ENCODE data around the gene HIRA.
"Not testable (repeated sequence)": the region's sequence is repeated elsewhere in the genome, so short reads cannot be mapped to it uniquely, and the experiment has no call there.

HIRA gene

DNA sequence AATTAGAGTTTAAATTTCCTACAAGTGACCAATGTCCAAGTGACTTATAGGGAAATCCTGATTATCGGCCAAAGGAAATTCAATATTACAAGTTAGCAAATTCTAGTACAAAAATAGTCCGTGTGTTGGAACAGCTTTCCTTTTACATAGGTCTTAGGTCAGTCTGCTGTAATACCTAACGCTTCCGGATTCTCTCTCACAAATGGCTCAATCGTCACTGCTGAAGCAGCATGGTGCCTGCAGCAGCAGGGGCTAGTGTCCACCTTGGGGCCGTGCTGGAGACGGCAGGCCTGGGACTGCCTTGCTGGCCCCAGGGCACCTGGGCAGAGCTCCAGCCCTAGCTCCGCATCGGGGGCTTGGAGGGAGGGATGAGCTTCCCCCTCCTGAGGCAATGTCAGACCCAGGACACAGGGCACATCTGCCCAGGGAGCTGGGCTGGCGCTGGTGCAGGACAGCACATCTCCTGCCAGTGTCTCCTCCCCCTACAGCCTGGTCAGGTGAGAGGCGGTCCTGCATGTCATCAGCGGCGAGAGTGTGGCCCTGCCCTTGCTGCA, 100.6 kb downstream of the HIRA start:
- DNase-seq (ENCODE audit: low read depth in 1 of 2, low spot score in 1 of 2) = no peak

DNA sequence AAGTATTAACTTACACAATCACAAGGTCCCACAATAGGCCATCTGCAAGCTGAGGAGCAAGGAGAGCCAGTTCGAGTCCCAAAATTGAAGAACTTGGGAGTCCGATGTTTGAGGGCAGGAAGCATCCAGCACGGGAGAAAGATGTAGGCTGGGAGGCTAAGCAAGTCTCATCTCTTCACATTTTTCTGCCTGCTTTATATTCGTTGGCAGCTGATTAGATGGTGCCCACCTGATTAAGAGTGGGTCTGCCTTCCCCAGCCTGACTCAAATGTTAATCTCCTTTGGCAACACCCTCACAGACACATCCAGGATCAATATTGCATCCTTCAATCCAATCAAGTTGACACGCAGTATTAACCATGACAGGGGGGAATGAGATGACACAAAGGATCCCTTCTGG, 101.3 kb downstream of the HIRA start:
- DNase-seq (ENCODE audit: low read depth in 1 of 2, low spot score in 1 of 2) = not testable (repeated sequence)

DNA sequence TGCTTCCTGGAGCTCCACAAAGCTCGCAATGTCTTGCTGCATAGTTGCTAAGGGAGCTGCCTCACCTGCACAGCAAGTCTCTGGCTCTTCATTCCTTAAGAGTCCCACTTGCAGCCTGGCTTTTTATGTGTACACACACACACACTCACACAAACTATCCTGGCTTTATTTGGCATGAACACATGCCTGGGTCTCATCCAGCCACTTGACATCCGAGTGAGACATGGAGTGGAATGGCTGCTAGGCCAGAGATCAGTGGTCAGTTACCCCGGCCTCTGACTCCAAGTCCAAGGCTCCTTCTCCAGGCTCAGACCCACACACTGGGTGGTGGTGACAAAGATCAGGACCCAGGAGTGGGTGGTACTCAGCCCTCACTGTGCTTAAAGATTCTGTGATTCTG, 102.1 kb downstream of the HIRA start:
- no peak for DNase-seq (ENCODE audit: low read depth in 1 of 2, low spot score in 1 of 2)

DNA sequence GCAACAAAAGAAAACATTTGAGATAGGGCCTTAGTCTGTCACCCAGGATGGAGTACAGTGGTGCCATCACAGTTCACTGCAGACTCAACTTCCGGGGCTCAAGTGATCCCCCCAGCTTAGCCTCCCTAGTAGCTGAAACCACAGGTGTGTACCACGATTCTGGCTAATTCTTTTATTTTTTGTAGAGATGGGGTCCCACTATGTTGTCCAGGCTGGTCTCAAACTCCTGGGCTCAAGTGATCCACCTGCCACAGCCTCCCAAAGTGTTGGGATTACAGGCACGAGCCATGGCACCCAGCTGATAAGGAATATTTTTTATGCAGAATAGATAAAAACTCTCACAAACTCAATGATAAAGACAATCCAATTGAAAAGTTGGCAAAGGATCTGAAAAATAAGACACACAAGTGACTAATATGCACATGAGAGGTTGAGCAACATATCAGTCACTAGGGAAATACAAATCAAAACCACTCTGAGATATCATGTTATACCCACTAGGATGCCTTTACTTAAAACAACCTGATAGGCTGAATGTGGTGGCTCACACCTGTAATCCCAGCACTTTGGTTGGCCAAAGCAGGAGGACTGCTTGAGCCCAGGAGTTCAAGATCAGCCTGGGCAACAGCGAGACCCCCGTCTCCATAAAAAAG, 106.1 kb downstream of the HIRA start:
- DNase-seq (ENCODE audit: low read depth in 1 of 2, low spot score in 1 of 2) = no peak

DNA sequence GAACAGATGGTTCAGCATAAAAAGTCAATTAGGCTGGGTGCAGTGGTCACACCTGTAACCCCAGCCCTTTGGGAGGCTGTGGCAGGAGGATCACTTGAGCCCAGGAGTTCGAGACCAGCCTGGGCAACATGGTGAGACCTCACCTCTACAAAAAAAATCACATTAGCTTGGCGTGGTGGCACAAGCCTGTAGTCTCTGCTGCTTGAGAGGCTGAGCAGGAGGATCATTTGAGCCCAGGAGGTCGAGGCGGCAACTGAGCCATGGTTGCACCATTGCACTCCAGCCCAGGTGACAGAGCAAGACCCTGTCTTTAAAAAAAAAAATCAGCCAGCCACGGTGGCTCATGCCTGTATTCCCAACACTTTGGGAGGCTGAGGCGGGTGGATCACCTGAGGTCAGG, 108.1 kb downstream of the HIRA start:
- not testable (repeated sequence) for DNase-seq (ENCODE audit: low read depth in 1 of 2, low spot score in 1 of 2)

DNA sequence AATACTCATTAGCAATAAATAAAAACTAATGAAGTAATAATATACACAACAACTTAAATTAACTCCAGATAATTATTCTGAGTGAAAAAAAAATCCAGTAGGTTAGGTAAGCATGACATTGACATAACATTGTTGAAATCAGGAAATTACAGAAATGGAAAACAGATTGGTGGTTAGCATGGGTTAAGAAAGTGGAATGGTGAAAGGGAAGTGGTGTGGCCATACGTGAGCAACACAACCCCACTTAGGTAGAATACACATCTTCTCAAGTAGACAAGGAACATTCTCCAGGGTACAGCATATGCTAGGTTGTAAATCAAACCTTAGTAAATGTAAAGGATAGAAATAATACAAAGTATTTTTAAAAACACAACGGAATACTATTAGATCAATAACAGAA, 109.8 kb downstream of the HIRA start:
- DNase-seq (ENCODE audit: low read depth in 1 of 2, low spot score in 1 of 2) = no peak

DNA sequence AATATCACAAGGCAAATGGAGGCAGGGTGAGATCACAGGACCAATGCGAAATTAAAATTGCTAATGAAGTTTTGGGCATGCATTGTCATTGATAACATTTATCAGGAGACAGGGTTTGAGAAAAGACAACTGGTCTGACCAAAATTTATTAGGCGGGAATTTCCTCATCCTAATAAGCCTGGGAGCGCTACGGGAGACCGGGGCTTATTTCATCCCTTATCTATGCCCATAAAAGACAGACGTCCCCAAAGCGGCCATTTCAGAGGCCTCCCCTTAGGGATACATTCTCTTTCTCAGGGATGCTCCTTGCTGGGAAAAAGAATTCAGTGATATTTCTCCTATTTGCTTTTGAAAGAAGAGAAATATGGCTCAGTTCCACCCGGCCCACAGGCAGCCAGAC, 111.4 kb downstream of the HIRA start:
- not testable (repeated sequence) for DNase-seq (ENCODE audit: low read depth in 1 of 2, low spot score in 1 of 2)

DNA sequence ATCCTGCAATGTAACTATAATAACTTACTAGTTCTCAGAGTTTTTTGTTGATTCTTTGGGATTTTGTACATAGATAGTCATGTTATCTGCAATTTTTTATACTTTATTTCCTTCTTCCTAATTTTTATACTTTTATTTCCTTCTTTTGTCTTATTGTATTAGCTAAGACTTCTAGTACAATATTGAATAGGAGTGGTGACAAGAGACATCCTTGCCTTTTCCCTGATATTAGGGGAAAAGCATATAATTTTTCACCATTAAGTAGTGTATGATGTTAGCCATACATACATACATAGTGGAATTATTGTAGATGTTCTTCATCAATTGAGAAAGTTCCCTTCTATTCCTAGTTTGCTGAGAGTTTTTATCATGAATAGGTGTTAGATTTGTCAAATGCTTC, 112.3 kb downstream of the HIRA start:
- no peak for DNase-seq (ENCODE audit: low read depth in 1 of 2, low spot score in 1 of 2)

DNA sequence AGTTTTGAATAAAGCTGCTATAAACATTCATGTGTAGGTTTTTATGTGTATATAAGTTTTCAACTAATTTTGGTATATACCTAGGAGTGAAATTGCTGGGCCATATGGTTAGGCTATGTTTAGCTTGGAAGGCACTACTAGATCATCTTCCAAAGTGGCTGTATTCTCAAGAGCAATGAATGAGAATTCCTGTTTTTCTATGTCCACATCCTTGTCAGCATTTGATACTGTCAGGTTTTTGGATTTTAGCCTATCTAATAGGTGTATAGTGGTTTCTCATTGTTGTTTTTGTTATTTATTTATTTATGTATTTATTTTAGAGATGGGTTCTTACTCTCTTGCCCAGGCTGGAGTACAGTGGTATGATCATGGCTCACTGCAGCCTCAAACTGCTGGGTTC, 113.7 kb downstream of the HIRA start:
- no peak for DNase-seq (ENCODE audit: low read depth in 1 of 2, low spot score in 1 of 2)

DNA sequence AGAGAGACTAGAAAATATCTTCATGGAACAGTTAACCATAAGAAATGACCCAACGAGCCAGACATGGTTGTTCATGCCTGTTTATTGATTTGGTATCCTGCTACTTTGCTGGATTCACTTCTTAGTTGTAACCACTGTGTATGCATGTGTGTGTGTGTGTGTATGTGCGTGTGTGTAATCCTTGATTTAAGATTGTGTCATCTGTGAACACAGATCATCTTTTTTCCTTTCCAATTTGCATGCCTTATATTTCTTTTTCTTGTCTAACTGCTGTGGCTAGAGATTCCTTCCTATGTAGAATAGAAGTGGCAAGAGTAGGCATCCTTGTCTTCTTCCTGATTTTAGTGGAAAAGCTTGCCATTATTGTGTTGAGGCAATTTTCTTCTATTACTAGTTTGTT, 123.7 kb downstream of the HIRA start:
- DNase-seq (ENCODE audit: low read depth in 1 of 2, low spot score in 1 of 2) = no peak

DNA sequence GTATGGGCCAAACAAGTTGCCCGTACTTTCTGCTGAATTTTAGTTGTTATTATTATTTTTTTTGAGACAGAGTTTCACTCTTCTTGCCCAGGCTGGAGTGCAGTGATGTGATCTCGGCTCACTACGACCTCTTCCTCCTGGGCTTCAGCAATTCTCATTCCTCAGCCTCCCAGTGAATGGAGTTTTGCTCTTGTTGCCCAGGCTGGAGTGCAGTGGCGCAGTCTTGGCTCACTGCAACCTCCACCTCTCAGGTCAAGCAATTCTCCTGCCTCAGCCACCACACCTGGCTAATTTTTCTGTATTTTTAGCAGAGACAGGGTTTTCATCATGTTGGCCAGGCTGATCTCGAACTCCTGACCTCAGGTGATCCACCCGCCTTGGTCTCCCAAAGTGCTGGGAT, 125.0 kb downstream of the HIRA start:
- not testable (repeated sequence) for DNase-seq (ENCODE audit: low read depth in 1 of 2, low spot score in 1 of 2)

DNA sequence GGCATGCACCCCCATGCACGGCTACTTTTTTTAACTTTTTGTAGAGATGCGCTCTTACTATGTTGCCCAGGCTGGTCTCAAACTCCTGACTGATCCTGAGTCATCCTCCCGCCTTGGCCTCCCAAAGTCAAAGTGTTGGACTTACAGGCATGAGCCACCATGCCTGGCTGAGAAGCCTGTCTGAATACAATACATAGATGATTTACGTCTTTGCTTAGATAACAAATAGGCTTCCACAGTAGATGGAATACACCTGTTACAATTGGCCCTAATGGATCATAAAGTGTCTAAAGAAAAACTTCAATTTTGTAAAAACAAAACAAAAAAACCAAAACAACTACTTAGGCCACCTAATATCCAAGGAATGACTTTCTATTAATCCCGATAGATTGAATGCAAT, 127.0 kb downstream of the HIRA start:
- no peak for DNase-seq (ENCODE audit: low read depth in 1 of 2, low spot score in 1 of 2)

DNA sequence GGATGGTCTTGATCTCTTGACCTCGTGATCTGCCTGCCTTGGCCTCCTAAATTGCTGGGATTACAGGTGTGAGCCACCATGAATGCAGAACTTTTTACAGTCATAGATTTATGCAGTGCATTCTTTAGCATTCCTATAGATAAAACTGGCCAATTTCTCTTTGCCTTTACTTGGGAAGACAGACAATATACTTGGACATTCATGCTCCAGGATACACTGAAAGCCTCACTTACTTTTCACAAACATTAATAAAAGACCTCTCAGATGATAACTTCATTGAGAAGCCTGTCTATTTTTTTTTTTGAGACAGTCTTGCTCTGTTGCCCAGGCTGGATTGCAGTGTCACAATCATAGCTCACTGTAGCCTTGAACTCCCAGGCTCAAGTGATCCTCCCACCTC, 127.7 kb downstream of the HIRA start:
- no peak for DNase-seq (ENCODE audit: low read depth in 1 of 2, low spot score in 1 of 2)

DNA sequence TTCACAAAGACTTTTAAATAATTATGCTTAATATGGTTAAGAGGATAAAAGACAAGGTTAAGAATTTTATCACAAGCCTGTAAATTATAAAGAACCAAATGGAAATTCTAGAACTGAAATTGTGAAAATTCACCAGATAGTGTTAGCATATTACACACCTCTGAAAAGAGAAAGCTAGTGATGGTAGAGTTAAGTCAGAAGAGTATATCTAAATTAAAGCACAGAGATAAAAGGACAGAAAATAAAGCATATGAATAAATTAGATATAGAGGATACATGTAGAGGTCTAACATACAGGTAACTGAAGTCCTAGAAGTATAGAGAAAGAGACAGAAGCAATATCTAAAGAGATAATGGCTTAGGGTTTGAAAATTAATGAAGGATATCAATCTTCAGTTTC, 135.8 kb downstream of the HIRA start:
- DNase-seq (ENCODE audit: low read depth in 1 of 2, low spot score in 1 of 2) = no peak

DNA sequence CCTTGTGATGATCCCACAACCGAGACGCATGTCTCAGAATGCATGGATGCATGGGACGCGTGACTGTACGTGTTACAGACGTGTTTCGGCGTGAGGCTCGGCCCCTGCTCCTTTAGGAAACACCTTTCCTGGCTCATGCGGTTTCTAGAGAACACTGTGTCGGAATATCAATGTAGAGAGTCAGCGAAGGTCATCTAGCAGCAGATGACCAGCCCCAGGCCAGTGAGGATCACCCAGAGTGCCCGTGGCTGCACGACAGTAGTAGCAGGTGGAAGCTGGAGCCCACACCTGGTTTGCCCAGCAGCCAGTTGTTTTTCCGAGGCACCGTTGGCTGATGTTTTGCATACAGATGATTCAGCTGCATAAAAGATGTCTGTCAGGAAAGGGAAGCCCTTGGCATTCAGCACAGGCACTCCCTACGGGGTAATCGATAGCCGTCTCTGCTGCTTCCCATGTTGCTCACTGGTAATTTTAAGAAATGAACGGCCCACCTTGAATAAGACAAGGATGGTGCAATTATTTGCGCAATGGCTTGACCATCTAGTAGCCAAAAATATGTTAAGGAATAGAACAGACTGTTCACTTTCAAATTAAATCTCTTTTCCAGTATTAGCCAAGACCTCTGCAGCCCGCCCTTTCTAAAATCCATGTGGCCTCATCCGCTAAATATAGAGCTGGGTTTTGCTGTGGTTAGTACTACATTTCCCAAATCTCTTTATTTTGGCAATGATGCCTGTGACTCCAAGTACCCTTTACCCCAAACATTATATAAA, 138.9 kb downstream of the HIRA start:
- DNase-seq (ENCODE audit: low read depth in 1 of 2, low spot score in 1 of 2) = no peak

DNA sequence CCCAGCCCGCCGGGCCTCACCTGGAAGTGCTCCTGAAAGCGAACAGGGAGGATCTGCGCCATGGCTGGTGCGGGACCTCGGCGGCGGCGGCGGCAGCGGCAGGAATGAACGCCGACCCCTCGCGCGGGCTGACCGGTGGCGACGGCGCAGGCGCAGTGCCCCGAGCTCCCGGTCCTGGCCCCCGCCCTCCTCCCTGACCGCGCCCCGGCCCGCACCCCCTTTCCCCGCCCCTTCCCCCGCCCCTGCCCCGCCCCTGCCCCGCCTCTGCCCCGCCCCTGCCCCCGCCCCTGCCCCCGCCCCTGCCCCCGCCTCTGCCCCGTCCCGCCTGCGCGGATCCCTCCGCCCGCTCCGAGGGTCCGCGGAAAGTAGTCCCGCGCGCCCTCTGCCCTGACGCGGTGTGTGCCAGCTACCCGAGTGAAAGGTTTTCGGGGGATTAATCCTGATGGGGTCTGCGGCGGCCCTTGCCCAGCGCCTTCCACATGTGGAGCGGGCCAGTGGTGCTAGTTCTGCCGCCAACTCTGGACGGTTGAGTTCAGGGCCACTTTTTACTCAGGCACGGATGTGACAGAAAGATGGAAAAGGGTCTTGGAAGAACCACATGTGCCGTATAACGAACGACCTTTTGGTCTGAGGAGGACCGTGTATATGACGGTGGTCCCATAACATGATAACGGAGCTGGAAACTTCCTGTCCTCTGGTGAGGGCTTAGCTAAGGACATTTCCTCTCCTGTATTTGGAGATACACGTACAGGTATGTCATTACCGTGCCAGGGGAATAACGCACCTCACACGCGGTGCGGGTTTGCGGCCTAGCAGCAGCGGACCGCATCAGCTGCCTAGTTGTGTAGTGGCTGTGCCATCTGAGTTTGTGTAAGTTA, 139.7 kb downstream of the HIRA start, which contains the start of gene CLTCL1:
CLTCL1 (minus strand) TSS at position 140 of the 878 bp plus-strand sequence; CDS start at position 62, 78 bp downstream.
- DNase-seq (ENCODE audit: low read depth in 1 of 2, low spot score in 1 of 2) = peak; percentile 51 to 57

DNA sequence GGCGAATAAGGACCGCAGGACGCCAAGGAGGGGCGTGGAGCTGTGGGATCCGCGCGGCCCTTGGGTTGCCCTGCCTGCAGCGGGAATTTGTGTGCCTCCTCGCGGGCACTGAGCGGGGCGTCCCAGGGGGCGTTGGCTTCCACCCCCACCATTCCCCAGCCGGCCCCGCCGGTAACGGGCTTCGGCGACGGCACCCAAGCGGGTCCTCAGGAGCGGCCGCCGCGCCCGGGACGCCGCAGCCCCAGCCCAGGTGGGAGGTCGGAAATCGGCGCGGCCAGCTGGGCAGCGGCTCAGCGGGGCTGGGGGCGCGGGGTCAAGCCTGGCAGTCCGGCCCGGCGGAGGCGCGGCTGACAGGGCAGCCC, 140.3 kb downstream of the HIRA start:
- DNase-seq (ENCODE audit: low read depth in 1 of 2, low spot score in 1 of 2) = no peak

DNA sequence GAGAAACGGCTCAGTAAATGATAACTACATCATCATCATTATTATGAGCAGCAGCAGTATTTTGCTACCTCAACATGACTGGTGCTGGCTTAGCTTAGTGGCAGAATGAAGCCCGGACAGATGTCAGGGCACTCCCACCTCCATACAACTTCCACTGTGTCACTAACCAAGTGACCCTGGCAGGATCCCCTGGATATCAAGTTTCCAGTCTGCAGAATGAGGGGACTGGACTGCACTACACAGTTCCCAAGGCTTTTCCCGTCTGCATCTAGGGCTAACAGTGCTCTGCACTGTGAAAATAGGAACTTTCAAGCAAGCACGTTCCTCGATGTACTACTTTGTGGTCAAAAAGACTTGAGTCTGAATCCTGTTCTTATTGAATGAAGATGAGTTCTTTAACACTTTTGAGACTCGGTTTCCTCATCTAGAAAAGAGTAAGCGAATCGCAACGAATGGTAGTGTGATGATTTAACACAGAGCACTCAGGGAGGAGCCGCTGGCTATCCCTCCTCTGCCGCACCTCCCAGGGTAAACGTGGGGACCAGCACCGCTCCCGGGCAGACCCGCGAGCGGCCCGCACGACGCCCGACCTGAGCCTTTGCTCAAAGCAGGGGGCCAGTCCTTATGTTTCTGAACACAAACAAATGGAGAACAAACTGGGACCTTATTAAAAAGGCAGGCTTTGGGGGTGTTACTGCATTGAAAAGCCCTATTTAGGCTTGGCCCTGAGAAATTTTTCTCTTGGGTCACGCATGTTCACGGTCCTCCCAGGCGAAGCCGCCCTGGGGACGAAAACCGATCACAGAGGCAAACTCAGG, 140.9 kb downstream of the HIRA start:
- DNase-seq (ENCODE audit: low read depth in 1 of 2, low spot score in 1 of 2) = no peak

DNA sequence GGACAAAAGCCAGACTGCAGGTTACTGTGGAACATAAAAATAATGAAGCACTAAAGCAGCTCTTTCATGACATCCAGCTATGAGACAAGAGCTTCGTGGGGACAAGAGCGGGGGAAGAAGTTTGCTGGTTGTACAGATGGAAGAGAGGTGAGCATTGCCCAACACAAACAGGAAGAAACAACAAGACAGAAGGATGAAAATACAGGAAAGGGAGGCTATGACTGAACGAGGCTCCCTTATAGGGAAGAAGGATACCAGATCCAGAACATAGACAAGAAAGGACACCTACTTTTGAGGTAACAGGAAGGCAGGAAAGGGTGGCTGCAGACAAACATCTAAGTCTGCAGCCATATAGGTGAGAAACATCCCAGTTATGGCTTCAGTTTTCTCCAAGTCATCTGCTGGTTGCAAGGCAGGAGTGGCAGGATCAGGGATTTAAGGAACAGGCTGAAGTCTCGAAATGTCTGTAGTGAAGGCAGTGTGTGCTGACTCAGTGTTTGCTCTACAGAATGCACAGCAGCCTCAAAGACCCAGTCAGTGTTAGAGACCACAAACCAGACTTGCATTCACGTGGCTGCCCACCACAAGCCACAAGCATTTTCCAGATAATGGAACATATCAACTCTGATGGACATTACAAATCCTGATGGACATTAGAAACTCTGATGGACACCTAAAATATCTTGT, 141.9 kb downstream of the HIRA start:
- DNase-seq (ENCODE audit: low read depth in 1 of 2, low spot score in 1 of 2) = no peak

DNA sequence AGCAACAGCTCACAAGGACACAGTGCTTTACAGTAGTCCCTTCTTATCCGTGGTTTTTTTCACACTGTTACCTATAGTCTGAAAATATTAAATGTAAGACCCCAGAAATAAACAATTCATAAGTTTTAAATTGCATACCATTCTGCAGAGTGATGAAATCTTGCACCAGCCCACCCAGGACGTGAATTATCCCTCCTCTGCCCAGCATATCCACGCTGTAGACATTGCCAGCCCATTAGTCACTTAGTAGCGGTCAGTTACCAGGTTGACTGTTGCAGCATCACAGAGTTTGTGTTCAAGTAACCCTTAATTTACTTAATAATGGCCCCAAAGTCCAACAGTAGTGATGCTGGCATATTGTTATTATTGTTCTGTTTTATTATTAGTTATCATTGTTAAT, 143.6 kb downstream of the HIRA start:
- DNase-seq (ENCODE audit: low read depth in 1 of 2, low spot score in 1 of 2) = no peak
